ENCODE data around the gene S100A12.

Gene S100A12

GRCh38 chr1:153392258-153392657, 16.8 kb upstream of the S100A12 start:
- no peaks in the 10 kb centered on the region for H3K27me3 Mint-ChIP-seq (ENCODE audit: low read depth)
- no peaks in the 10 kb centered on the region for H3K9me3 Mint-ChIP-seq
- no peaks in the 10 kb centered on the region for H3K4me1 Mint-ChIP-seq (ENCODE audit: low read depth)
- no peak for DNase-seq (ENCODE audit: low spot score)
- H3K36me3 Mint-ChIP-seq (ENCODE audit: low read depth): no peaks in the 10 kb centered on the region
- H3K27ac Mint-ChIP-seq: no peak overlapping the region
- H3K4me3 Mint-ChIP-seq: no peak overlapping the region

- DNase-seq (ENCODE audit: low spot score): no peak
- peaks cover 4% of the 10 kb centered on the region for H3K4me1 Mint-ChIP-seq (ENCODE audit: low read depth)
- H3K9me3 Mint-ChIP-seq: no peaks in the 10 kb centered on the region
- no peaks in the 10 kb centered on the region for H3K36me3 Mint-ChIP-seq (ENCODE audit: low read depth)
- no peaks in the 10 kb centered on the region for H3K27me3 Mint-ChIP-seq (ENCODE audit: low read depth)
- no peak within 1 kb of the TSS for H3K4me3 Mint-ChIP-seq
- H3K27ac Mint-ChIP-seq: no peak within 1 kb of the TSS
Measured at GRCh38 chr1:153390938-153391710, 15.7 kb upstream of the S100A12 start, which contains the start of gene S100A8. S100A8 (minus strand) TSS chr1:153391073; CDS start chr1:153390535, 538 bp downstream.

GRCh38 chr1:153389973-153390879, 14.8 kb upstream of the S100A12 start:
- no peak overlapping the region for H3K4me3 Mint-ChIP-seq
- no peak overlapping the region for H3K27ac Mint-ChIP-seq
- H3K36me3 Mint-ChIP-seq (ENCODE audit: low read depth): no peaks in the 10 kb centered on the region
- peaks cover 4% of the 10 kb centered on the region for H3K4me1 Mint-ChIP-seq (ENCODE audit: low read depth)
- no peaks in the 10 kb centered on the region for H3K27me3 Mint-ChIP-seq (ENCODE audit: low read depth)
- DNase-seq (ENCODE audit: low spot score): no peak
- H3K9me3 Mint-ChIP-seq: no peaks in the 10 kb centered on the region

- Mint-ChIP-seq H3K4me1 (ENCODE audit: low read depth) (peaks cover 4% of the 10 kb centered on the region), H3K27me3 (ENCODE audit: low read depth) (peaks cover 3% of the 10 kb centered on the region), H3K9me3 (no peaks in the 10 kb centered on the region), H3K4me3 (no peak overlapping the region), H3K36me3 (ENCODE audit: low read depth) (no peaks in the 10 kb centered on the region), H3K27ac (no peak overlapping the region)
- no peak for DNase-seq (ENCODE audit: low spot score)
Measured at GRCh38 chr1:153389401-153389800, 14.0 kb upstream of the S100A12 start.

- Mint-ChIP-seq H3K4me3 (no peak overlapping the region), H3K27ac (no peak overlapping the region), H3K36me3 (ENCODE audit: low read depth) (no peaks in the 10 kb centered on the region), H3K4me1 (ENCODE audit: low read depth) (peaks cover 4% of the 10 kb centered on the region), H3K27me3 (ENCODE audit: low read depth) (peaks cover 8% of the 10 kb centered on the region), H3K9me3 (no peaks in the 10 kb centered on the region)
- DNase-seq (ENCODE audit: low spot score): no peak
Measured at GRCh38 chr1:153387785-153388184, 12.4 kb upstream of the S100A12 start.

GRCh38 chr1:153387001-153387400, 11.6 kb upstream of the S100A12 start:
- peaks cover 2% of the 10 kb centered on the region for H3K9me3 Mint-ChIP-seq
- H3K36me3 Mint-ChIP-seq (ENCODE audit: low read depth): no peaks in the 10 kb centered on the region

GRCh38 chr1:153386500-153386901, 11.1 kb upstream of the S100A12 start:
- peaks cover 7% of the 10 kb centered on the region for H3K9me3 Mint-ChIP-seq
- H3K4me3 Mint-ChIP-seq: no peak overlapping the region
- DNase-seq (ENCODE audit: low spot score): no peak
- no peaks in the 10 kb centered on the region for H3K36me3 Mint-ChIP-seq (ENCODE audit: low read depth)
- H3K27me3 Mint-ChIP-seq (ENCODE audit: low read depth): peaks cover 15% of the 10 kb centered on the region
- peaks cover 4% of the 10 kb centered on the region for H3K4me1 Mint-ChIP-seq (ENCODE audit: low read depth)
- no peak overlapping the region for H3K27ac Mint-ChIP-seq

More at GRCh38 chr1:153387001-153387400, 11.6 kb upstream of the S100A12 start:
- Mint-ChIP-seq H3K4me1 (ENCODE audit: low read depth) (peaks cover 4% of the 10 kb centered on the region), H3K4me3 (no peak overlapping the region), H3K27ac (no peak overlapping the region), H3K27me3 (ENCODE audit: low read depth) (peaks cover 10% of the 10 kb centered on the region)
- no peak for DNase-seq (ENCODE audit: low spot score)

GRCh38 chr1:153384958-153385580, 9.6 kb upstream of the S100A12 start:
- peaks cover 20% of the 10 kb centered on the region for H3K27me3 Mint-ChIP-seq (ENCODE audit: low read depth)
- no peak overlapping the region for H3K27ac Mint-ChIP-seq
- no peaks in the 10 kb centered on the region for H3K36me3 Mint-ChIP-seq (ENCODE audit: low read depth)
- peaks cover 4% of the 10 kb centered on the region for H3K4me1 Mint-ChIP-seq (ENCODE audit: low read depth)
- peaks cover 8% of the 10 kb centered on the region for H3K9me3 Mint-ChIP-seq
- H3K4me3 Mint-ChIP-seq: no peak overlapping the region
- DNase-seq (ENCODE audit: low spot score): no peak

GRCh38 chr1:153380711-153381110, 5.3 kb upstream of the S100A12 start:
- H3K27me3 Mint-ChIP-seq (ENCODE audit: low read depth): peaks cover 23% of the 10 kb centered on the region
- no peak overlapping the region for H3K4me3 Mint-ChIP-seq
- H3K27ac Mint-ChIP-seq: no peak overlapping the region
- H3K9me3 Mint-ChIP-seq: peaks cover 8% of the 10 kb centered on the region
- DNase-seq (ENCODE audit: low spot score): no peak
- H3K4me1 Mint-ChIP-seq (ENCODE audit: low read depth): no peaks in the 10 kb centered on the region
- H3K36me3 Mint-ChIP-seq (ENCODE audit: low read depth): no peaks in the 10 kb centered on the region

- Mint-ChIP-seq H3K9me3 (peaks cover 8% of the 10 kb centered on the region), H3K27me3 (ENCODE audit: low read depth) (peaks cover 20% of the 10 kb centered on the region), H3K36me3 (ENCODE audit: low read depth) (no peaks in the 10 kb centered on the region), H3K4me3 (no peak overlapping the region), H3K27ac (no peak overlapping the region), H3K4me1 (ENCODE audit: low read depth) (no peaks in the 10 kb centered on the region)
- no peak for DNase-seq (ENCODE audit: low spot score)
Measured at GRCh38 chr1:153379591-153379990, 4.2 kb upstream of the S100A12 start.

- Mint-ChIP-seq H3K27me3 (ENCODE audit: low read depth) (peaks cover 3% of the 10 kb centered on the region), H3K36me3 (ENCODE audit: low read depth) (no peaks in the 10 kb centered on the region), H3K4me3 (no peak overlapping the region), H3K4me1 (ENCODE audit: low read depth) (no peaks in the 10 kb centered on the region), H3K9me3 (no peaks in the 10 kb centered on the region), H3K27ac (no peak overlapping the region)
- no peak for DNase-seq (ENCODE audit: low spot score)
Measured at GRCh38 chr1:153374071-153374470, 1.4 kb downstream of the S100A12 start.

GRCh38 chr1:153372571-153372970, 2.9 kb downstream of the S100A12 start:
- no peaks in the 10 kb centered on the region for H3K4me1 Mint-ChIP-seq (ENCODE audit: low read depth)
- no peak for DNase-seq (ENCODE audit: low spot score)
- no peak overlapping the region for H3K27ac Mint-ChIP-seq
- no peak overlapping the region for H3K4me3 Mint-ChIP-seq
- H3K27me3 Mint-ChIP-seq (ENCODE audit: low read depth): peaks cover 3% of the 10 kb centered on the region
- H3K9me3 Mint-ChIP-seq: no peaks in the 10 kb centered on the region
- H3K36me3 Mint-ChIP-seq (ENCODE audit: low read depth): no peaks in the 10 kb centered on the region

GRCh38 chr1:153371231-153371630, 4.2 kb downstream of the S100A12 start:
- H3K27me3 Mint-ChIP-seq (ENCODE audit: low read depth): no peaks in the 10 kb centered on the region
- H3K36me3 Mint-ChIP-seq (ENCODE audit: low read depth): no peaks in the 10 kb centered on the region
- no peak overlapping the region for H3K4me3 Mint-ChIP-seq
- no peaks in the 10 kb centered on the region for H3K4me1 Mint-ChIP-seq (ENCODE audit: low read depth)
- DNase-seq (ENCODE audit: low spot score): no peak
- no peaks in the 10 kb centered on the region for H3K9me3 Mint-ChIP-seq
- no peak overlapping the region for H3K27ac Mint-ChIP-seq

- H3K27ac Mint-ChIP-seq: no peak overlapping the region
- no peaks in the 10 kb centered on the region for H3K9me3 Mint-ChIP-seq
- no peaks in the 10 kb centered on the region for H3K4me1 Mint-ChIP-seq (ENCODE audit: low read depth)
- no peak for DNase-seq (ENCODE audit: low spot score)
- no peak overlapping the region for H3K4me3 Mint-ChIP-seq
- H3K27me3 Mint-ChIP-seq (ENCODE audit: low read depth): no peaks in the 10 kb centered on the region
- H3K36me3 Mint-ChIP-seq (ENCODE audit: low read depth): no peaks in the 10 kb centered on the region
Measured at GRCh38 chr1:153370146-153370545, 5.3 kb downstream of the S100A12 start.
